ENCODE measurements around the gene NAT8L. TPM values are rescaled to one million over a fixed set of nuclear protein-coding genes. Genes with fewer than 3 reads are reported as not detected.
"Not testable (repeated sequence)": the region's sequence is repeated elsewhere in the genome, so short reads cannot be mapped to it uniquely, and the experiment has no call there.

NAT8L gene
- total and polyA plus RNA-seq, 2 donors (not counting 1 experiment from before 2014, with no cell fraction given) = 0.03 to 0.25 TPM

GRCh38 chr4:2024683-2025082 lies 34.4 kb upstream of the NAT8L start:
- H3K4me3 ChIP-seq (ENCODE audit: control extremely low read depth in 1 of 5, extremely low read depth in 1 of 5, insufficient read depth in 1 of 5, low read depth in 2 of 5, low read length in 4 of 5) = no peak overlapping the region
- intact Hi-C loops (cut with micrococcal nuclease) = no loop called here
- H3K4me1 ChIP-seq (ENCODE audit: control insufficient read depth in 2 of 2, insufficient read depth in 2 of 2, low read length in 2 of 2) = no peaks in the 10 kb centered on the region
- no peak for DNase-seq
- H4K20me1 ChIP-seq (ENCODE audit: control insufficient read depth, insufficient read depth, low read length, poor library complexity, severe bottlenecking) = no peaks in the 10 kb centered on the region
- CTCF ChIA-PET = no interaction called here
- TF ChIP-seq CTCF (IDR thresholded peaks at IDR 0.05) = no peak
- no peak for TF ChIP-seq EZH2 (IDR thresholded peaks at IDR 0.05; ENCODE audit: borderline replicate concordance, insufficient read depth, low read depth, low read length, poor library complexity, severe bottlenecking)
- H2AFZ ChIP-seq (ENCODE audit: insufficient read depth, low read depth, low read length, poor library complexity, severe bottlenecking) = no peak overlapping the region
- H3K79me2 ChIP-seq (ENCODE audit: control insufficient read depth, insufficient read depth, low read length) = no peaks in the 10 kb centered on the region
- POLR2A ChIA-PET = no interaction called here
- H3K4me2 ChIP-seq (replicated peaks; ENCODE audit: low read depth, low read length, poor library complexity, severe bottlenecking) = no peak overlapping the region
- no peak overlapping the region for H3K9ac ChIP-seq (ENCODE audit: low read length)
- peaks cover 0 to 13% (median 5%) of the 10 kb centered on the region in 3 donors for H3K9me3 ChIP-seq (ENCODE audit: control extremely low read depth in 1 of 3, control insufficient read depth in 2 of 3, insufficient read depth in 1 of 3, low read length in 2 of 3)
- no peaks in the 10 kb centered on the region for H3K36me3 ChIP-seq (replicated peaks in 1 of 2; ENCODE audit: control extremely low read depth in 1 of 2, control insufficient read depth in 1 of 2, extremely low read depth in 1 of 2, insufficient read depth in 2 of 2, low read length in 1 of 2)
- peaks cover 0 to 21% (median 8%) of the 10 kb centered on the region in 4 experiments for H3K27me3 ChIP-seq (replicated peaks in 1 of 4; ENCODE audit: control extremely low read depth in 1 of 4, control insufficient read depth in 3 of 4, insufficient read depth in 4 of 4, low read length in 3 of 4)
- Mint-ChIP-seq H3K4me1 (no peaks in the 10 kb centered on the region), H3K27me3 (peaks cover 65% of the 10 kb centered on the region), H3K9me3 (ENCODE audit: insufficient read depth) (peaks cover 7% of the 10 kb centered on the region), H3K4me3 (no peak overlapping the region), H3K27ac (no peak overlapping the region)
- no peak overlapping the region for H3K27ac ChIP-seq (ENCODE audit: low read length in 2 of 2)
- no peak for ATAC-seq (ENCODE audit: low read depth)

GRCh38 chr4:2025817-2026216 lies 33.3 kb upstream of the NAT8L start:
- H2AFZ ChIP-seq (ENCODE audit: insufficient read depth, low read depth, low read length, poor library complexity, severe bottlenecking) = no peak overlapping the region
- ATAC-seq (ENCODE audit: low read depth) (no peak), DNase-seq (no peak)
- no peaks in the 10 kb centered on the region for H3K36me3 ChIP-seq (replicated peaks in 1 of 2; ENCODE audit: control extremely low read depth in 1 of 2, control insufficient read depth in 1 of 2, extremely low read depth in 1 of 2, insufficient read depth in 2 of 2, low read length in 1 of 2)
- H3K27ac Mint-ChIP-seq = no peak overlapping the region
- no peaks in the 10 kb centered on the region for H3K4me1 Mint-ChIP-seq
- H3K27ac ChIP-seq (ENCODE audit: low read length in 2 of 2) = no peak overlapping the region
- intact Hi-C loops (cut with micrococcal nuclease) = no loop called here
- no peaks in the 10 kb centered on the region for H4K20me1 ChIP-seq (ENCODE audit: control insufficient read depth, insufficient read depth, low read length, poor library complexity, severe bottlenecking)
- peaks cover 67% of the 10 kb centered on the region for H3K27me3 Mint-ChIP-seq
- H3K9me3 Mint-ChIP-seq (ENCODE audit: insufficient read depth) = peaks cover 7% of the 10 kb centered on the region
- no peak overlapping the region for H3K4me3 Mint-ChIP-seq
- ChIA-PET POLR2A (no interaction called here), CTCF (no interaction called here)
- no peak overlapping the region for H3K4me2 ChIP-seq (replicated peaks; ENCODE audit: low read depth, low read length, poor library complexity, severe bottlenecking)
- H3K4me1 ChIP-seq (ENCODE audit: control insufficient read depth in 2 of 2, insufficient read depth in 2 of 2, low read length in 2 of 2) = no peaks in the 10 kb centered on the region
- H3K27me3 ChIP-seq (replicated peaks in 1 of 4; ENCODE audit: control extremely low read depth in 1 of 4, control insufficient read depth in 3 of 4, insufficient read depth in 4 of 4, low read length in 3 of 4) = peaks cover 0 to 20% (median 8%) of the 10 kb centered on the region in 4 experiments
- H3K79me2 ChIP-seq (ENCODE audit: control insufficient read depth, insufficient read depth, low read length) = no peaks in the 10 kb centered on the region
- H3K9me3 ChIP-seq (ENCODE audit: control extremely low read depth in 1 of 3, control insufficient read depth in 2 of 3, insufficient read depth in 1 of 3, low read length in 2 of 3) = peaks cover 0 to 13% (median 5%) of the 10 kb centered on the region in 3 donors
- no peak overlapping the region for H3K9ac ChIP-seq (ENCODE audit: low read length)
- H3K4me3 ChIP-seq (ENCODE audit: control extremely low read depth in 1 of 5, extremely low read depth in 1 of 5, insufficient read depth in 1 of 5, low read depth in 2 of 5, low read length in 4 of 5) = no peak overlapping the region
- TF ChIP-seq EZH2 (IDR thresholded peaks at IDR 0.05; ENCODE audit: borderline replicate concordance, insufficient read depth, low read depth, low read length, poor library complexity, severe bottlenecking) (no peak), CTCF (IDR thresholded peaks at IDR 0.05) (no peak)

- POLR2A ChIA-PET; H3K27ac Mint-ChIP-seq; H2AFZ ChIP-seq (ENCODE audit: insufficient read depth, low read depth, low read length, poor library complexity, severe bottlenecking); intact Hi-C loops (cut with micrococcal nuclease); H3K4me3 ChIP-seq (ENCODE audit: control extremely low read depth in 1 of 5, extremely low read depth in 1 of 5, insufficient read depth in 1 of 5, low read depth in 2 of 5, low read length in 4 of 5); H3K4me2 ChIP-seq (replicated peaks; ENCODE audit: low read depth, low read length, poor library complexity, severe bottlenecking); H3K36me3 ChIP-seq (replicated peaks in 1 of 2; ENCODE audit: control extremely low read depth in 1 of 2, control insufficient read depth in 1 of 2, extremely low read depth in 1 of 2, insufficient read depth in 2 of 2, low read length in 1 of 2); H3K4me3 Mint-ChIP-seq; H3K4me1 ChIP-seq (ENCODE audit: control insufficient read depth in 2 of 2, insufficient read depth in 2 of 2, low read length in 2 of 2); H3K9ac ChIP-seq (ENCODE audit: low read length); H3K27ac ChIP-seq (ENCODE audit: low read length in 2 of 2); ATAC-seq (ENCODE audit: low read depth); DNase-seq; H4K20me1 ChIP-seq (ENCODE audit: control insufficient read depth, insufficient read depth, low read length, poor library complexity, severe bottlenecking); CTCF ChIA-PET; H3K9me3 Mint-ChIP-seq (ENCODE audit: insufficient read depth); H3K79me2 ChIP-seq (ENCODE audit: control insufficient read depth, insufficient read depth, low read length); H3K4me1 Mint-ChIP-seq: not testable (repeated sequence)
- Histone ChIP-seq H3K9me3 (ENCODE audit: control extremely low read depth in 1 of 3, control insufficient read depth in 2 of 3, insufficient read depth in 1 of 3, low read length in 2 of 3) (peaks cover 0 to 13% (median 5%) of the 10 kb centered on the region in 3 donors), H3K27me3 (replicated peaks in 1 of 4; ENCODE audit: control extremely low read depth in 1 of 4, control insufficient read depth in 3 of 4, insufficient read depth in 4 of 4, low read length in 3 of 4) (peaks cover 0 to 18% (median 5%) of the 10 kb centered on the region in 4 experiments)
- 95% methylated on average over 3 of the region's 4 CpGs for WGBS (ENCODE audit: insufficient coverage)
- peaks cover 65% of the 10 kb centered on the region for H3K27me3 Mint-ChIP-seq
Measured at GRCh38 chr4:2027120-2027519, 32.0 kb upstream of the NAT8L start.
